NCI-H748 treated with DMSO at 0.1 percent for 48 hours (cell line): ENCODE measurements around the gene PRSS57.
"Not testable (repeated sequence)": the region's sequence is repeated elsewhere in the genome, so short reads cannot be mapped to it uniquely, and the experiment has no call there.

ENCODE experiments used
- DNase-seq: peaks from one replicate; lab custom pipeline; 2025; lab: John Stamatoyannopoulos, UW

PRSS57 gene

GRCh38 chr19:695352-695949 lies at the start of gene PRSS57:
Gene PRSS57 (minus strand): TSS chr19:695452. CDS start chr19:695430, 22 bp downstream.
- no peak for DNase-seq

DNA sequence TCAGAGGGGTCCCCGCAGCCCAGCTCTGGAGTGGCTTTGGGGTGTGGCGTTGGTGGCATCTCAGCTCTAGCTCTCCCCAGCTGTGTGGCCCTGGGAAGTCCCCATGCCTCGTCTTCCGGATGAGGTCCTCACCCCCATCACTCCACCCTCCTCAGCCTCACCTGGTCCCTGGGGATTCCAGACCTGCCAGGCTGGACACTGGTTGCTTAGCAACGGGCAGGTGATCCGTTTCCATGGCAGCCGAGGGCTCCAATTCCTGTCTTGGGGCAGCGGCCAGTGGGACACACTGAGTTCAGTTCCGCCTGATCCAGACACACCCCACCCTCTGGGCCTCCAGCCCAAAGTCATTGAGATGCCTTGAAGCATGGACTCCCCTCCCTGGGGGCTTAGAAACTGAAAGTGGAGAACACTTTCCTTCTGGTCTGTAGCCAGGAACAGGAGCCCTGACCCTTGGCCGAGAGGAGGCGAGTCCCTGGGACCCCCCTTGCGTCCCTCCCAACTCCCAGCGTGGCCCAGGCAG lies 48.0 kb upstream of the PRSS57 start:
- no peak for DNase-seq

- no peak for DNase-seq
Observed at GRCh38 chr19:742540-743075, 47.4 kb upstream of the PRSS57 start.

- no peak for DNase-seq
Observed at GRCh38 chr19:741506-742131, 46.4 kb upstream of the PRSS57 start.

GRCh38 chr19:740816-741505 lies 45.7 kb upstream of the PRSS57 start:
- not testable (repeated sequence) for DNase-seq

DNA sequence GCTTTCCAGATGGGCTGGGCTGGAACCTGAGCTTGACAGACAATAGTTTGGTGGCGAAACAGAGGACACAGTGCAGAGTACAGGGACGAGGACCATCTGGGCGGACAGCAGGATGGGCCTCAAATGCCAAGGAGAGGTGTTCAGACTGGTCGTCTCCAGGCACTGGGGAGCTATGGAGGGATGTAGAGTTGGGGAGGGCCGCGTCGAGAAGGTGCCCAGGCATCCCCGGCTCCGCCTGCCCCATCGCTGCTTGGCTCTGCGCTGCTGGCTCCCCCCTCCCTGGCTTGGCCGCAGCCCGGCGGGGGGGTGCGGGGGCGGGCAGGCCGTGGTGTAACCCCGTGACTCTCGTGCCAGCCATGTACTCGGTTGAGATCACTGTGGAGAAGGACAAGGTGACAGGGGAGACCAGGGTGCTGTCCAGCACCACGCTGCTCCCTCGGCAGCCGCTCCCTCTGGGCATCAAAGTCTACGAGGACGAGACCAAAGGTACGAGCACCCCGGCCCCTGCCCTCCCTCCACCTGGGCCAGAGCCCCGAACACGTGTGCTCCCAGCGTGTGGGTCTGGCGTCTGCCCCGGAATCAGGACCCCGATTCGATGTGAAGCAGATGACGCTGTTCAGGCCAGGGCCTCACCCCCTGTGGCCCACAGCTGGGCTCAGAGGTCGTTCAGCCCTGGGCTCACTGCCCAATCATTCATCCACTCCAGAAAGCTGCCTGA lies 44.9 kb upstream of the PRSS57 start:
- no peak for DNase-seq

- DNase-seq = no peak
Observed at GRCh38 chr19:738509-739128, 43.4 kb upstream of the PRSS57 start.

DNA sequence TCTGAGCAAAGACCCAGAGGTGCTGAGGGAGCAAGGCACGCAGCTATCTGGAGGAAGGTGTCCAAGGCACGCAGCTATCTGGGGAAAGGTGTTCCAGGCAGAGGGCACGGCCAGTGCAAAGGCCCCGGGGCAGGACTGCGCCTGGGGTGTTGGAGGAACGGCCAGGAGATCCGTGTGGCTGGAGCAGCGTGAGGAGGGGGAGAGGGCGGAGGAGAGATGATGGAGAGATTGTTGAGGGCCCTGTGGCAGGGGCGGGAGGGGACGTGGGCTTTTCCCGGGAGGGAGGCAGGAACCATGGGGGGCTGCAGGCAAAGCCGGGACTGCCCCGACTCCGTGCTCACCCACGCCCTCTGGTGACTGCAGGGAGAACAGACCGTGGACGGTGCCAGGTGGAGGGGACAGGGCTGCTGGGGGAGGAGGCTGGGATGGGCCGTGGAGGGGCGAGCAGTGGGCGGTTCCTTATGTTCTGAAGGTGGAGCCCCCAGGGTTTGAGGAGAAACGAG lies 42.4 kb upstream of the PRSS57 start:
- DNase-seq = no peak

DNA sequence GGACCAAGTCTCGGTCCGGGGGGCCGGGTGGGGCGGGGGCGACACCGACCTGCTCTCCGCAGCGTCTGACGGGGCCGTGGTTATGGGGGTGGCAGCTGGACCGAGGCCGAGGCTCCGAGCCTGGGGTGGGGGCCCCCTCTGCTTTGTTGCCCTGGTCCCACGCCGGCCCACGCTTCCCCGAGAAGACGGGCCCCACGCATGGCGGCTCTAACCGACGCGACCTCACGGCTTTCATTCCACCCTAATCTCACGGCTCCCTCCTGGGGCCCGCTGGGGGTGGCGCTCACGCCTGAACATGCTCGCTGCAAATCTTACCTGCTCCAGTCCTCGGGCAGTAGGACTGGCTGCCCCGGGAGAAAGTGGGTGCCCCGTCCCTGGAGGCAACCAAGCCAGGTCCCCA lies 40.9 kb upstream of the PRSS57 start:
- DNase-seq = no peak

- DNase-seq = no peak
Observed at GRCh38 chr19:734716-735115, 39.5 kb upstream of the PRSS57 start.

DNA sequence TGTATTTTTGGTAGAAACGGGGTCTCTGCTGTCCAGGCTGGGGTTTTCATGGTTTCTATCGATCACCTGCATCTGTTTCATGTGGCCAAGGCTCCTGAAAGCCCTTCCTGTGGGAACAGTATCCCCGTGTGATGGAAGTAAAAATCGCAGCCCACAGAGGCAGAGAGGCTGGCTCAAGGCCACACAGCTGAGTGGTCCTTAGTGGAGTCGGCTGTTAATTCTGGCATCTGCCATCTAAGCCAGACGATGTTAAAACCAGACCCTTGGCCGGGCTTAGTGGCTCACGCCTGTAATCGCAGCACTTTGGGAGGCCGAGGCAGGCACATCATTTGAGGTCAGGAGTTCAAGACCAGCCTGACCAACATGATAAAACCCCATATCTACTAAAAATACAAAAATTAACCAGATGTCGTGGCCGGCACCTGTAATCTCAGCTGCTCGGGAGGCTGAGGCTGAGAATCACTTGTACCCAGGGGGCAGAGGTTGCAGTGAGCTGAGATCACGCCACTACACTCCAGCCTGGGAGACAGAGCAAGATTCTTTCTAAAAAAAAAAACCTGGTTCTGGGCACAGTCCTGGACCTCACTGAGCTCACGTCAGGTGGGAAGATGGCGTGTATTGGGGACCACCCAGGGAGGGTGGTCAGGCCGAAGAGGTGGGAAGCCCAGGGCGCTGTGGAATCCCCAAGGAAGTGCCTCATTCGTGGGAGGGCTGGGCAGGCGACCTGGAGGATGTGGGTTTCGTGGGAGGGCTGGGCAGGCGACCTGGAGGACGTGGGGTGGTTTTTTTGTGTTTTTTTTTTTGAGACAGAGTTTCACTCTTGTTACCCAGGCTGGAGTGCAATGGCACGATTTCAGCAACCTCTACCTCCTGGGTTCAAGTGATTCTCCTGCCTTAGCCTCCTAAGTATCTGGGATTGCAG lies 37.2 kb upstream of the PRSS57 start:
- DNase-seq = no peak

DNA sequence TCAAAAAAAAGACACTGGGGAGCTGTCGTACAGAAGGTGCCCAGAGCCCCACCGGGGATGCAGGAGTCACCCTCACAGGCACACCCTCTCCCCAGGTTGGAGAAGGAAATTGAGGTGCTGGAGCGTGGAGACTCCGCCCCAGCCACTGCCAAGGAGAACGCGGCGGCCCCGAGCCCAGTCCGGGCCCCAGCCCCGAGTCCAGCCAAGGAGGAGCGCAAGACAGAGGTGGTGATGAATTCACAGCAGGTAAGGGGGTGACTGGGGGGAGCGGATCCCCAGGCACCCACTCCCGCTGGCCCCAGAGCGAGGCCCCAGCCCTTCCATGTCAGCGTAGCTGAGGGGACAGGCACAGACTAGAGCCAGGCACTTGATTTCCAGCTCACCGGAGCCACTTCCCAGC lies 35.7 kb upstream of the PRSS57 start:
- DNase-seq = no peak

GRCh38 chr19:729965-730668 lies 34.9 kb upstream of the PRSS57 start:
- DNase-seq = no peak

- not testable (repeated sequence) for DNase-seq
Observed at GRCh38 chr19:729564-729963, 34.3 kb upstream of the PRSS57 start.

- DNase-seq = no peak
Observed at GRCh38 chr19:728011-728410, 32.8 kb upstream of the PRSS57 start.

GRCh38 chr19:726993-727956 lies 32.0 kb upstream of the PRSS57 start:
- no peak for DNase-seq

GRCh38 chr19:725461-726089 lies 30.3 kb upstream of the PRSS57 start:
- no peak for DNase-seq

GRCh38 chr19:723714-724113 lies 28.5 kb upstream of the PRSS57 start:
- no peak for DNase-seq
